Amygdala (tissue), 56 donors: ENCODE results near the gene CNDP1.
A peak's percentile ranks its signal among the peaks of the same experiment; 100 is the strongest.

Source experiments
- DNase-seq, 56 donors: peaks; one replicate each; lab custom pipeline; 2025; lab: John Stamatoyannopoulos, UW

Gene CNDP1

GRCh38 chr18:74505776-74506175, 28.5 kb upstream of the CNDP1 start:
- DNase-seq: no peak

- DNase-seq: no peak
These were observed 27.7 kb upstream of the CNDP1 start for GRCh38 chr18:74506448-74507084.

- DNase-seq: no peak
These were observed 27.0 kb upstream of the CNDP1 start for GRCh38 chr18:74507097-74507881.

GRCh38 chr18:74507927-74508326, 26.4 kb upstream of the CNDP1 start:
- DNase-seq: no peak

- no peak for DNase-seq
These were observed 25.9 kb upstream of the CNDP1 start for GRCh38 chr18:74508366-74508765.

- no peak for DNase-seq
These were observed 25.5 kb upstream of the CNDP1 start for GRCh38 chr18:74508821-74509225.

GRCh38 chr18:74509856-74510769, 24.2 kb upstream of the CNDP1 start:
- no peak for DNase-seq

- no peak for DNase-seq
These were observed 23.6 kb upstream of the CNDP1 start for GRCh38 chr18:74510770-74511095.

GRCh38 chr18:74511823-74512222, 22.5 kb upstream of the CNDP1 start:
- DNase-seq: peak in 11 of 56 donors; percentile 19 to 72 (median 55)

GRCh38 chr18:74512321-74513053, 21.8 kb upstream of the CNDP1 start:
- DNase-seq: peak in 54 of 56 donors; percentile 21 to 95 (median 77)

GRCh38 chr18:74513149-74513882, 21.0 kb upstream of the CNDP1 start:
- no peak for DNase-seq

GRCh38 chr18:74513883-74514205, 20.5 kb upstream of the CNDP1 start:
- no peak for DNase-seq

GRCh38 chr18:74514860-74515495, 19.3 kb upstream of the CNDP1 start:
- no peak for DNase-seq

- no peak for DNase-seq
These were observed 18.6 kb upstream of the CNDP1 start for GRCh38 chr18:74515620-74516231.

GRCh38 chr18:74516271-74517235, 17.7 kb upstream of the CNDP1 start:
- DNase-seq: no peak

GRCh38 chr18:74517236-74517630, 17.1 kb upstream of the CNDP1 start:
- no peak for DNase-seq

GRCh38 chr18:74518456-74519295, 15.6 kb upstream of the CNDP1 start:
- no peak for DNase-seq
